Placental epithelial cell (primary cell): ENCODE measurements around the gene NEURL2. TPM values are rescaled to one million over a fixed set of nuclear protein-coding genes. Genes with fewer than 3 reads are reported as not detected.

Source experiments
- total RNA-seq: library from RNA; depleted of rRNA; stranded (reverse); fragments of >200 nt; gene quantifications from 2 replicates; pipeline ENCODE4 v1.2.3, GENCODE V29; 2012

NEURL2 gene, protein sequence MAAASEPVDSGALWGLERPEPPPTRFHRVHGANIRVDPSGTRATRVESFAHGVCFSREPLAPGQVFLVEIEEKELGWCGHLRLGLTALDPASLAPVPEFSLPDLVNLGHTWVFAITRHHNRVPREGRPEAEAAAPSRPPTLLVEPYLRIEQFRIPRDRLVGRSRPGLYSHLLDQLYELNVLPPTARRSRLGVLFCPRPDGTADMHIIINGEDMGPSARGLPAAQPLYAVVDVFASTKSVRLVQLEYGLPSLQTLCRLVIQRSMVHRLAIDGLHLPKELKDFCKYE
- total RNA-seq: 2.9 and 3.5 TPM in 2 replicates

DNA sequence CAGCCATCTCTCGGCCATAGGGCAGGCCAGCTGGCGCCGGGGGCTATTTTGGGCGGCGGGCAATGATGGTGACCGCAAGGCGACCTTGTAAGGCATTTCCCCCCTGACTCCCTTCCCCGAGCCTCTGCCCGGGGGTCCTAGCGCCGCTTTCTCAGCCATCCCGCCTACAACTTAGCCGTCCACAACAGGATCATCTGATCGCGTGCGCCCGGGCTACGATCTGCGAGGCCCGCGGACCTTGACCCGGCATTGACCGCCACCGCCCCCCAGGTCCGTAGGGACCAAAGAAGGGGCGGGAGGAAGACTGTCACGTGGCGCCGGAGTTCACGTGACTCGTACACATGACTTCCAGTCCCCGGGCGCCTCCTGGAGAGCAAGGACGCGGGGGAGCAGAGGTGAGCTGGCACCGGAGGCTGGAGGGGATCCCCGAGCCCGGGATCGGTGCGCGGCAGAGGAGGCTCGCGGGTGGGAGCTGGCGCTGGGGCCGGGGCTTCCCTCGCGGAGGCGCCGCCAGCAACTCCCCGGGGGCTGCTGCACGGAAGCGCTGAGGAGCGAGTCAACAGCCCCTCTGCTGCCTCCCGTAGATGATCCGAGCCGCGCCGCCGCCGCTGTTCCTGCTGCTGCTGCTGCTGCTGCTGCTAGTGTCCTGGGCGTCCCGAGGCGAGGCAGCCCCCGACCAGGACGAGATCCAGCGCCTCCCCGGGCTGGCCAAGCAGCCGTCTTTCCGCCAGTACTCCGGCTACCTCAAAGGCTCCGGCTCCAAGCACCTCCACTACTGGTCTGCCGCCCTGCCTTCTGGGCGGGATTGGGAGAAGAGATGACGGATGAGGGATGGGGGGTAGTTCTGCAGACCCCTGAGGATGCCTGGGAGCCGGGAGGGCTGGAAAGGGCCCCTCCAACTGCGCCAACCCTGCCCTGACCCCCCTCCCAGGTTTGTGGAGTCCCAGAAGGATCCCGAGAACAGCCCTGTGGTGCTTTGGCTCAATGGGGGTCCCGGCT is at the start of gene NEURL2, which contains the start of gene CTSA:
Gene NEURL2 (minus strand): TSS at position 224 of the 999 bp plus-strand sequence. CDS start 217 bp downstream, at position 7.
Gene CTSA (plus strand): TSS at position 351 of the 999 bp plus-strand sequence. CDS start 234 bp downstream, at position 585.

DNA sequence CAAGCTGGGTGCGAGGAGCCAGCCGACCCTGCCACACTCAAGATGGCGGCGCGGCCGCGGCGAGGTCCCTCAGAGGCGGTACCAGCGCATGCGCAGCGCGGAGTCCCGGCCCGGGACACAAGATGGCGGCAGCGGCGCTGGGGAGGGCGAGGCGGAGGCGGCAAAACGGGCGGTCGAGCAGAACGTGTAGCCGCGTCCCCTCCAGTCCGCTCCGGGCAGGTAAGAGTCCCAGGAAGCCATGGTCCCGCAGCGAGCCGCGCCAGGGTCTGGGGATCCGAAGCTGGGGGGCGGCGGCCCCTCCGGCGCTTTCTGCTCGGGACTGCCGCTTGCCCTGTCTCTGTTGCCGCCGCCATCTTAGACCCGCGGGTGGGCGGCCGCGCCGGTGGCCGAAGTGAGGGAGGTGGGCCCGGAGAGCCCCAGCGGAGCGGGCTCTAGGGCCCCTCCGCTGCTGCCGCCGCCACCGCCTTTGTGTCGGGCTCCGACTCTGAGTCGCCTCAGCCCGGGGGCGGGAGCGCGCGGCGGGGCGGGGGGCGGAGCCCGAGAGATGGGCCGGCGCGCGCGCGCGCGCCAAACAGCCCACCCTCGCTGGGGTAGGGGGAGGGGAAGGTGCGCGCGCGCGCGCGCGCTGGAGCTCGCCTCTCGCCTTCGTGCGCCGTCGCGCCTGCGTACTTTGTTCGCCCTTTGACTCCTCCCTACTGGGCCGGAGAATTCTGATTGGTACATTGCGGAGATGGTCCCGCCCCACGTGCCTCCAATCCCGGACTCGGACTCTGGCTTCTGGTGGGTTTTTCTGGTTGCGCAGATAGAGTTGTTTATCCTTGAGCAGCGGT is 43.8 kb upstream of the NEURL2 start, which contains the start of gene PCIF1:
Gene PCIF1 (plus strand): TSS at position 98 of the 830 bp plus-strand sequence. CDS start 4,317 bp downstream, outside the sequence.

DNA sequence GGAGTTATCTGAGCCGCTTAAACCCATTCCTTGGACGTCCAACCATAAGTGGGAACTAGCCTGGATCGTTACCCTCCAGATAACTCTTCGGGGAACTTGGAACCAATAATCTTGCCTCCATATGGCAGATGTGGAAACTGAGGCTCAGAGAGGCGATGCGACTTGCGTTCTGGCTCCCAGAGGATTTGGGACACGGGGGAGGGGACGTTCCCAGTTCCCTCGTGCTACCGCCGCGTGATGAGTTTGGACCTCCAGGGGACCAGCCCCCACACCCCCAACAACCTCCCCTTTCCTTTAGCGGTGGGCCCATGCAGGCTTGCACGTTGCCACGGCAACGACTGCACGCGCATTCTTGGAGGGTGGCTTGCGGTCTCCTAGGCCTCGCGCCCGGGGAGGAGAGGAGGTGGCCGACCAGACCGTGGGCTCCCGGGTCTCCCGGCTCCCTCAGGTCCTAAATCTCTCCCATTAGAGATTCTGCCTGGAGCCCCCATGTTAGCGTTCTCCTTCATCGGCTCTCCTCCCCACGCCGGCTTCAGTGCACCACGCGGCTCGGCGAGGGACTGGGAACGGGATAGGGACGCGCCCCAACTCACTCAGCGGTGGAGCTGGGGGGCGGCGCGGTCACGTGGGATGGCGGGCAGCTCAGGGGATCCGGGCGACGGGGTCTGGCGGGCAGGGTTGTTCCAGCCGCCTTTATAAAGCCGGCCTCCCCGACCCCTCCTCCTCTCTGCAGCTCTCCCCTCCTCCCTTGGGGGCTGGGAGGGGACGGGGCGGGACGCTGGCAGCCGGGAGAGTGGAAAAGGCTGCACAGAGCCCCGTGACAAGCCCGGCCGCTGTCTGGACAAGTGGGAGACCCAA is 20.7 kb upstream of the NEURL2 start, which contains the start of gene PLTP:
Gene PLTP (minus strand): TSS at position 670 of the 858 bp plus-strand sequence. CDS start 703 bp downstream, outside the sequence.

DNA sequence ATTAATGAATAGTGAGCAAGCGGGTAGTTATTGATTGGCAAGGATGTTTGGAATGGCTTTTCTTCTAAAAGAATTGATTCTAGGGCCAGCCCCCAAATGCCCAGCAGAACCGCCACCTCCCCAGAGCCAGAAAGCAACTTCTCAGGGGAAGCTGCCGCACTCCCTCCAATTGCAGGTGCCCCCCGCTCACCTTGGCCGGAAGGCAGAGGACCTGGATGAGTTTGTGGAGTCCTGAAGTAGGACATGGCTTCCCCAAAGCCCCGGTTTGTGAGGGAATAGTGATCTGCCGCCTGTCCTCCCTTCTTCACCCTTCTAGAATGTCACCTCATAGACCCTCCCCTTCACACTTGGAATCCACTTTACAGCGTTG is 3.7 kb downstream of the NEURL2 start, which contains the start of gene SPATA25:
Gene SPATA25 (minus strand): TSS at position 277 of the 370 bp plus-strand sequence. CDS start 32 bp downstream, at position 245.

DNA sequence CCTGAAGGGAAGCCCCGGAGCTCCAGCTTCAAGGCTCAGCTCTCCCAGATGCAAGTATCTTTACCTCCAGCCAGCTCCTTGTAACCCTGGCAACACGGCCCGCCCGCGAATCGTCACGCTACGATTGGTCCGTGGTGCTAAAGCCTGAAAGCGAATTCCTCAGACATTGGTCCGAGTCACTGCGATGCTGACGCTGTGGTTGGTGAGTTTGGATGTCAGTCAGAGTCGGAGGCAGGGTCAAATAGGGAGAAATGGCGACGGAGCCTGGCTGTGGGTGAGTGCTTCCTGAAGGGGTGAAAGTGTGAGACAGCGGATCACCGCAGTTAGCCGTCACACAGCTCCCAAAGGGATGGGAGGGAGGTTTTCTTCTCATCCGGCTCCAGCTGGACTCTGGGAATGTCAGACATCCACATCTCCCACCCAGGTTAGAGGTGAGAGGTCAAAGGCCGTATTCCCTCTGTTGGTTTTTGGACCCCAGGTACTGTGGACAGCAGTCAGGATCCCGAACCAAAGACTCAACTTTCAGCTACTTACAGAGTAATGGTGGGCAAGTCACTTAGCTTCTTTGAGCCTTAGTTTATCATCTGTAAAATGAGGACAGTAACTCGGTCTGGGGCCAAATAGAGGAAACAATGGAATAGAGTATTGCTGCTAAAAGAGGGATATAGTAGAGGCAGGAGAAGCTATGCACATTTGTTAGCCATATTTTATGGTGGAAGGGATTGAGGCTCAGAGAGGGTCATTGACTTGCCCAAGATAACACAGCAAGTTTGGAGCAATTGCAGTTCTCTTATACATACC is 9.8 kb downstream of the NEURL2 start, which contains the start of gene ZSWIM1:
Gene ZSWIM1 (plus strand): TSS at position 240 of the 801 bp plus-strand sequence. CDS start 1,366 bp downstream, outside the sequence.

DNA sequence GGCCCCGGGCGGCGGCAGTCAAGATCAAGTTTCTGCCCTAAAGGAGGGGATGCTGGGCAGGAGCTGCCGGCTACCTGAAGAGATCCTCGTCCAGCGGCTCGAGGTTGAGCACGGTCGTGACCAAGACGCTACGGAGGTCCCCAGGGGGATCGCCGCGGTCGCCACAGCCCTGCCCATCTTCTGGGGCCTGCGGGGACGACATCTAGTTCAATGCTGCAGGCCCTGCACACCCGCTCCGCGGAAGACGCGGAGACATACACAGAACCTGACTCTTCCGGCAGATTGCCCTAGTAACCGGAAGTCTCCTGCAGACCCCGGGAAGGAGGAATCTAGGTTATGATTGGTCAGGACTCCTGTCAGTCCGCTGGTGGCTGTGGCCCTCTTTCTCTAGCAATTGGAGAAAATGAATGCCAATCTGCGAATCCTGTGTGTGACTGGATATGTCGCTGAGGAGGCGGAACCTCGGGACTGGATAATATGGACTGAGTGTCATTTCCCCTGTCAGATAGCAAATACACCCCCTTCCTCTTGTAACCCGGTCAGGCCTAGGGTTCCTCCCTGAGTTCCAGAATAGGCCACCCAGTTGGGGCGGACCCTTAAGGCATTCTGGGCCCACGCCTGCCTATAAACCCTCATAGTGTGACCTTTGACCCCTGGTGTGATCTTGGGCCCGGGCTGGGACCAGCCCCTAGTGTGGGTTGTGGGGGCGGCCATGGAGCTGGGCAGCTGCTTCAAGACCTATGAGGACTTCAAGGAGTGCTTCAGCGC is 33.7 kb downstream of the NEURL2 start, which contains the start of the genes ACOT8 and ZSWIM3:
Gene ACOT8 (minus strand): TSS at position 279 of the 768 bp plus-strand sequence. CDS start 77 bp downstream, at position 202.
Gene ZSWIM3 (plus strand): TSS at position 501 of the 768 bp plus-strand sequence. CDS start 212 bp downstream, at position 713.

Other genes with a start within 250 kb of the NEURL2 start
- gene WFDC11, start 221.0 kb downstream of the NEURL2 start, total RNA-seq: not detected in 2 replicates
- gene WFDC13, start 189.2 kb downstream of the NEURL2 start, total RNA-seq: not detected in 2 replicates
- not detected in 2 replicates for gene WFDC10B, start 186.2 kb downstream of the NEURL2 start, total RNA-seq
- gene SPINT4, start 168.9 kb downstream of the NEURL2 start, total RNA-seq: not detected in 2 replicates
- gene WFDC3, start 99.3 kb downstream of the NEURL2 start, total RNA-seq: not detected in 2 replicates
- 11.0 and 11.7 TPM in 2 replicates for gene DNTTIP1, start 99.3 kb downstream of the NEURL2 start, total RNA-seq
- 3.9 and 16.9 TPM in 2 replicates for gene UBE2C, start 78.6 kb downstream of the NEURL2 start, total RNA-seq
- not detected in 2 replicates for gene TNNC2, start 63.9 kb downstream of the NEURL2 start, total RNA-seq
- 61.6 and 65.1 TPM in 2 replicates for gene SNX21, start 57.4 kb downstream of the NEURL2 start, total RNA-seq
- gene ACOT8, start 33.8 kb downstream of the NEURL2 start, total RNA-seq: 34.5 and 38.5 TPM in 2 replicates
- 5.5 and 8.4 TPM in 2 replicates for gene ZSWIM3, start 33.6 kb downstream of the NEURL2 start, total RNA-seq
- 10.2 and 17.5 TPM in 2 replicates for gene ZSWIM1, start 10.0 kb downstream of the NEURL2 start, total RNA-seq
- 0.98 and 2.0 TPM in 2 replicates for gene SPATA25, start 3.6 kb downstream of the NEURL2 start, total RNA-seq
- 38.4 and 66.0 TPM in 2 replicates for gene CTSA, start 127 bp upstream of the NEURL2 start, total RNA-seq
- gene PLTP, start 20.9 kb upstream of the NEURL2 start, total RNA-seq: 4.4 and 9.4 TPM in 2 replicates
- gene PCIF1, start 43.5 kb upstream of the NEURL2 start, total RNA-seq: 20.0 and 24.0 TPM in 2 replicates
- 26.6 and 29.1 TPM in 2 replicates for gene ZNF335, start 81.0 kb upstream of the NEURL2 start, total RNA-seq
- 0.87 and 1.2 TPM in 2 replicates for gene MMP9, start 117.7 kb upstream of the NEURL2 start, total RNA-seq
- gene SLC12A5, start 138.0 kb upstream of the NEURL2 start, total RNA-seq: 0.33 and 2.0 TPM in 2 replicates
- gene NCOA5, start 198.8 kb upstream of the NEURL2 start, total RNA-seq: 19.2 and 20.6 TPM in 2 replicates
- gene CD40, start 227.1 kb upstream of the NEURL2 start, total RNA-seq: 18.5 and 26.6 TPM in 2 replicates